Natural killer cell (primary cell): ENCODE results near the gene PRX. TPM values are rescaled to one million over a fixed set of nuclear protein-coding genes. Genes with fewer than 3 reads are reported as not detected.

Source experiments
- ATAC-seq, 3 donors: fragments of 150-1000 bp in 2 of 3; fragments of 200-7000 bp in 1 of 3; cut with Tn5 transposase; 1 replicate in 1 of 3; 2 replicates in 2 of 3; pipeline ENCODE4 v1.10.0; 2021; ENCODE audit warnings: mild to moderate bottlenecking in 2 of 3, moderate library complexity in 2 of 3
- DNase-seq, 2 donors: peaks; one replicate each; pipeline versions ENCODE4 v3.0.0 to v3.0.0-alpha.2; 2013 to 2021; ENCODE audit warnings: mixed read lengths in 1 of 2
- H3K27ac ChIP-seq: one replicate; pipeline ENCODE4 v1.5.1; 2013; ENCODE audit warnings: mild to moderate bottlenecking, low read length
- H3K27me3 ChIP-seq: one replicate; pipeline ENCODE4 v1.6.1; 2013; ENCODE audit warnings: low read length; ENCODE audit not compliant: control insufficient read depth, insufficient read depth
- H3K36me3 ChIP-seq: one replicate; pipeline ENCODE4 v1.6.1; 2013; ENCODE audit warnings: low read length; ENCODE audit not compliant: control insufficient read depth, insufficient read depth
- H3K4me1 ChIP-seq: one replicate; pipeline ENCODE4 v1.6.1; 2013; ENCODE audit warnings: low read length; ENCODE audit not compliant: control insufficient read depth, insufficient read depth
- H3K4me3 ChIP-seq: one replicate; pipeline ENCODE4 v1.5.1; 2013; ENCODE audit warnings: low read length
- H3K9me3 ChIP-seq: one replicate; pipeline ENCODE4 v1.6.1; 2013; ENCODE audit warnings: low read length; ENCODE audit not compliant: control insufficient read depth, insufficient read depth
- H3K27ac Mint-ChIP-seq, 2 donors: one replicate each; pipeline ENCODE4 v1.8.0; 2022; ENCODE audit warnings: mild to moderate bottlenecking in 2 of 2, mixed read lengths in 2 of 2, moderate library complexity in 1 of 2
- H3K27me3 Mint-ChIP-seq, 2 donors: one replicate each; pipeline ENCODE4 v1.8.0; 2022; ENCODE audit warnings: low read depth in 2 of 2, mixed read lengths in 2 of 2
- H3K36me3 Mint-ChIP-seq: one replicate; pipeline ENCODE4 v1.8.0; 2022; ENCODE audit warnings: mixed read lengths
- H3K4me1 Mint-ChIP-seq, 2 donors: one replicate each; pipeline ENCODE4 v1.8.0; 2022; ENCODE audit warnings: mixed read lengths in 2 of 2
- H3K4me3 Mint-ChIP-seq: one replicate; pipeline ENCODE4 v1.8.0; 2022; ENCODE audit warnings: mild to moderate bottlenecking, moderate library complexity, mixed read lengths
- H3K9me3 Mint-ChIP-seq, 2 donors: one replicate each; pipeline ENCODE4 v1.8.0; 2022; ENCODE audit warnings: mixed read lengths in 2 of 2
- WGBS: methylation state at CpG from one replicate; pipeline ENCODE4 v1.1.7; 2013; ENCODE audit warnings: missing lambda C conversion rate; ENCODE audit not compliant: insufficient coverage; 5-methylcytosine and 5-hydroxymethylcytosine counted together
- intact Hi-C: fragments of 100-400 bp; cut with micrococcal nuclease; formaldehyde crosslinking; loops from one replicate; pipeline ENCODE4 v1.14.2; 2022
- total RNA-seq, 4 donors: library from RNA; stranded (reverse); fragments of 120-200 nt in 1 of 4; gene quantifications; one replicate each; pipeline versions ENCODE4 v1.2.3 to v1.2.4, GENCODE V29; 2013 to 2022
- TF ChIP-seq, protein P1 (sequence below): fragments of 200-600 bp; IDR thresholded peaks from one replicate; pipeline ENCODE4 v1.8.0; 2022; ENCODE audit warnings: antibody characterized with exemption

Gene PRX
- total RNA-seq, 3 donors from 2014 or later (not counting 1 experiment from before 2014, with no cell fraction given) = 2.0 to 3.8 (median 3.7) TPM

DNA sequence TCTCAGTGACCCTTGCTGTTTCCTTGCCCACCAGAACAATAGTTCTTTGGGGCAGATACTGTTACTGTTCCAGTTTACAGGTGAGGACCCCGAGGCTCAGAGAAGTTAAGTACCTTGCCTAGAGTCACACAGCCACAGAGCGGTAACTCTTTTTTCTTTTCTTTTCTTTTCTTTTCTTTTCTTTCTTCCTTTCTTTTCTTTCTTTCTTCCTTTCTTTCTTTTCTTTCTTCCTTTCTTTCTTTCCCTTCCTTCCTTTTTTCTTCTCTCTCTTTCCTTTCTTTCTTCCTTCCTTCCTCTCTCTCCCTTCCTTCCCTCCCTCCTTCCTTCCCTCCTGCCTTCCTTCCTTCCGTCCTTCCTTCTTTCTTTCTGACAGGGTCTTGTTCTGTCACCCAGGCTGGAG is 4.9 kb upstream of the PRX start:
- DNase-seq (no peak), ATAC-seq (no peak)
- Mint-ChIP-seq H3K27me3 (peaks cover 0 to 3% of the 10 kb centered on the region in 2 donors), H3K9me3 (no peaks in the 10 kb centered on the region), H3K4me1 (peaks cover 31 to 59% of the 10 kb centered on the region in 2 donors), H3K27ac (peak overlapping the region; percentile 72 to 82), H3K4me3 (no peak overlapping the region), H3K36me3 (no peaks in the 10 kb centered on the region)
- Histone ChIP-seq H3K27me3 (no peaks in the 10 kb centered on the region), H3K9me3 (no peaks in the 10 kb centered on the region), H3K4me3 (no peak overlapping the region), H3K27ac (no peak overlapping the region), H3K36me3 (peaks cover 8% of the 10 kb centered on the region), H3K4me1 (peaks cover 55% of the 10 kb centered on the region)
- 74% methylated on average over 3 of the region's 3 CpGs for WGBS
- intact Hi-C loops = no loop called here
- TF ChIP-seq, protein P1, sequence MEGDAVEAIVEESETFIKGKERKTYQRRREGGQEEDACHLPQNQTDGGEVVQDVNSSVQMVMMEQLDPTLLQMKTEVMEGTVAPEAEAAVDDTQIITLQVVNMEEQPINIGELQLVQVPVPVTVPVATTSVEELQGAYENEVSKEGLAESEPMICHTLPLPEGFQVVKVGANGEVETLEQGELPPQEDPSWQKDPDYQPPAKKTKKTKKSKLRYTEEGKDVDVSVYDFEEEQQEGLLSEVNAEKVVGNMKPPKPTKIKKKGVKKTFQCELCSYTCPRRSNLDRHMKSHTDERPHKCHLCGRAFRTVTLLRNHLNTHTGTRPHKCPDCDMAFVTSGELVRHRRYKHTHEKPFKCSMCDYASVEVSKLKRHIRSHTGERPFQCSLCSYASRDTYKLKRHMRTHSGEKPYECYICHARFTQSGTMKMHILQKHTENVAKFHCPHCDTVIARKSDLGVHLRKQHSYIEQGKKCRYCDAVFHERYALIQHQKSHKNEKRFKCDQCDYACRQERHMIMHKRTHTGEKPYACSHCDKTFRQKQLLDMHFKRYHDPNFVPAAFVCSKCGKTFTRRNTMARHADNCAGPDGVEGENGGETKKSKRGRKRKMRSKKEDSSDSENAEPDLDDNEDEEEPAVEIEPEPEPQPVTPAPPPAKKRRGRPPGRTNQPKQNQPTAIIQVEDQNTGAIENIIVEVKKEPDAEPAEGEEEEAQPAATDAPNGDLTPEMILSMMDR = no peak

- peak overlapping the region; percentile 72 to 82 for H3K27ac Mint-ChIP-seq
- no peaks in the 10 kb centered on the region for H3K36me3 Mint-ChIP-seq
- H3K4me3 ChIP-seq = no peak overlapping the region
- peaks cover 4% of the 10 kb centered on the region for H3K36me3 ChIP-seq
- no peaks in the 10 kb centered on the region for H3K9me3 ChIP-seq
- no peak overlapping the region for H3K4me3 Mint-ChIP-seq
- ATAC-seq (no peak), DNase-seq (no peak)
- no peaks in the 10 kb centered on the region for H3K27me3 ChIP-seq
- H3K9me3 Mint-ChIP-seq = no peaks in the 10 kb centered on the region
- H3K27ac ChIP-seq = peak overlapping the region; percentile 36
- peaks cover 31 to 61% of the 10 kb centered on the region in 2 donors for H3K4me1 Mint-ChIP-seq
- peaks cover 0 to 3% of the 10 kb centered on the region in 2 donors for H3K27me3 Mint-ChIP-seq
- TF ChIP-seq, protein P1 = no peak
- intact Hi-C loops = no loop called here
- peaks cover 60% of the 10 kb centered on the region for H3K4me1 ChIP-seq
- WGBS = 82% methylated on average over 4 of the region's 4 CpGs
These were observed 4.4 kb upstream of the PRX start for GRCh38 chr19:40417643-40417981.

- no peak for ATAC-seq
- TF ChIP-seq, protein P1 = no peak
- H3K27ac Mint-ChIP-seq = peak overlapping the region; percentile 72 to 82
- Histone ChIP-seq H3K27ac (peak overlapping the region; percentile 36), H3K9me3 (no peaks in the 10 kb centered on the region), H3K4me1 (peaks cover 62% of the 10 kb centered on the region), H3K4me3 (no peak overlapping the region), H3K27me3 (no peaks in the 10 kb centered on the region), H3K36me3 (no peaks in the 10 kb centered on the region)
- H3K36me3 Mint-ChIP-seq = no peaks in the 10 kb centered on the region
- intact Hi-C loops = no loop called here
- 34% methylated on average over 15 of the region's 16 CpGs for WGBS
- peaks cover 31 to 61% of the 10 kb centered on the region in 2 donors for H3K4me1 Mint-ChIP-seq
- DNase-seq = no peak
- peak overlapping the region; percentile 15 for H3K4me3 Mint-ChIP-seq
- peaks cover 0 to 3% of the 10 kb centered on the region in 2 donors for H3K27me3 Mint-ChIP-seq
- no peaks in the 10 kb centered on the region for H3K9me3 Mint-ChIP-seq
These were observed 3.9 kb upstream of the PRX start for GRCh38 chr19:40416918-40417642.

GRCh38 chr19:40415768-40416167 is 2.6 kb upstream of the PRX start:
- no peak overlapping the region for H3K27ac ChIP-seq
- H3K27ac Mint-ChIP-seq = no peak overlapping the region
- H3K27me3 Mint-ChIP-seq = peaks cover 0 to 3% of the 10 kb centered on the region in 2 donors

More at GRCh38 chr19:40415768-40416167, 2.6 kb upstream of the PRX start:
- peaks cover 31 to 52% of the 10 kb centered on the region in 2 donors for H3K4me1 Mint-ChIP-seq
- DNase-seq = no peak
- 95% methylated on average over 2 of the region's 2 CpGs for WGBS
- no peaks in the 10 kb centered on the region for H3K36me3 Mint-ChIP-seq
- no peaks in the 10 kb centered on the region for H3K27me3 ChIP-seq
- H3K4me1 ChIP-seq = peaks cover 58% of the 10 kb centered on the region
- TF ChIP-seq, protein P1 = no peak
- H3K9me3 ChIP-seq = no peaks in the 10 kb centered on the region
- no peak overlapping the region for H3K4me3 Mint-ChIP-seq
- intact Hi-C loops = no loop called here
- no peak overlapping the region for H3K4me3 ChIP-seq
- no peaks in the 10 kb centered on the region for H3K36me3 ChIP-seq
- H3K9me3 Mint-ChIP-seq = no peaks in the 10 kb centered on the region
- ATAC-seq = no peak
